T follicular helper cell (primary cell): Measurements from ENCODE around the gene SHKBP1.

Experiments used
- DNase-seq: peaks from one replicate; pipeline ENCODE4 v3.0.0-alpha.2; 2020; ENCODE audit warnings: low read depth

Gene SHKBP1

GRCh38 chr19:40639638-40639982, 62.9 kb downstream of the SHKBP1 start:
- DNase-seq = no peak

GRCh38 chr19:40640744-40641143, 64.1 kb downstream of the SHKBP1 start:
- DNase-seq = no peak
